Esophagus squamous epithelium (tissue), 4 donors: ENCODE data around the gene ARMH1.

Experiments used
- POLR2A ChIP-seq, 4 donors: fragments of 450-650 bp; IDR thresholded peaks; one replicate each; pipeline ENCODE4 v1.6.1; 2017; ENCODE audit warnings: antibody characterized with exemption in 4 of 4, mild to moderate bottlenecking in 4 of 4, moderate library complexity in 3 of 4
- TF ChIP-seq, protein P1 (sequence below), 6 experiments: fragments of 450-650 bp in 4 of 6; fragments of 200-600 bp in 2 of 6; sonication (generic) in 2 of 6; IDR thresholded peaks; one replicate each; pipeline ENCODE4 v1.5.1; 2016 to 2019; ENCODE audit warnings: antibody characterized with exemption in 6 of 6, mild to moderate bottlenecking in 4 of 6, moderate library complexity in 4 of 6

DNA sequence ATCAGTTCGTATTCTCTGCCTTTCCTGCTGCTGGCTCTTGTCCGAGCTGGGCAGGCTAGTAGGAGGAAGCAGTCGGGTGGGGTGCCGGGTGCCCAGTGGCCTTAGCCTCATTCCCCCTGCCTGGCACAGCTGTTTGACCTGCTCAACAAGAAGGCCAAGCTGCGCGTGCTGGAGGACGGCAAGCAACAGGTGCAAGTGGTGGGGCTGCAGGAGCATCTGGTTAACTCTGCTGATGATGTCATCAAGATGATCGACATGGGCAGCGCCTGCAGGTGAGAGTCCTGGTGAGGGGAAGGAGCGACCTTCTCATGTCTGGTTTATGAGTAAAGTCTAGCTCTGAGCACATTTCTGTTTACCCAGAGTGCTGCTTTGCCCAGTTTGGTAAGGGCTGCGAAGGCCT, 84.6 kb downstream of the ARMH1 start:
- TF ChIP-seq, protein P1, sequence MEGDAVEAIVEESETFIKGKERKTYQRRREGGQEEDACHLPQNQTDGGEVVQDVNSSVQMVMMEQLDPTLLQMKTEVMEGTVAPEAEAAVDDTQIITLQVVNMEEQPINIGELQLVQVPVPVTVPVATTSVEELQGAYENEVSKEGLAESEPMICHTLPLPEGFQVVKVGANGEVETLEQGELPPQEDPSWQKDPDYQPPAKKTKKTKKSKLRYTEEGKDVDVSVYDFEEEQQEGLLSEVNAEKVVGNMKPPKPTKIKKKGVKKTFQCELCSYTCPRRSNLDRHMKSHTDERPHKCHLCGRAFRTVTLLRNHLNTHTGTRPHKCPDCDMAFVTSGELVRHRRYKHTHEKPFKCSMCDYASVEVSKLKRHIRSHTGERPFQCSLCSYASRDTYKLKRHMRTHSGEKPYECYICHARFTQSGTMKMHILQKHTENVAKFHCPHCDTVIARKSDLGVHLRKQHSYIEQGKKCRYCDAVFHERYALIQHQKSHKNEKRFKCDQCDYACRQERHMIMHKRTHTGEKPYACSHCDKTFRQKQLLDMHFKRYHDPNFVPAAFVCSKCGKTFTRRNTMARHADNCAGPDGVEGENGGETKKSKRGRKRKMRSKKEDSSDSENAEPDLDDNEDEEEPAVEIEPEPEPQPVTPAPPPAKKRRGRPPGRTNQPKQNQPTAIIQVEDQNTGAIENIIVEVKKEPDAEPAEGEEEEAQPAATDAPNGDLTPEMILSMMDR (IDR thresholded peaks at IDR 0.05), result no peak
- TF ChIP-seq POLR2A (IDR thresholded peaks at IDR 0.05), result no peak
